MM.1S (cell line): ENCODE results near the gene FAM124A.

Experiments used
- DNase-seq: peaks from one replicate; pipeline ENCODE4 v3.0.0-alpha.2; 2015
- H2AFZ ChIP-seq: fragments of 300-600 bp; sonication (generic); 2 replicates; pipeline ENCODE4 v1.6.0; 2016; ENCODE audit warnings: antibody characterized with exemption, low read length
- H3F3A ChIP-seq: fragments of 300-600 bp; sonication (generic); 2 replicates; pipeline ENCODE4 v1.6.1; 2016; ENCODE audit warnings: mild to moderate bottlenecking, antibody characterized with exemption, low read length, moderate library complexity, mixed read lengths; ENCODE audit not compliant: insufficient read depth
- H3K27ac ChIP-seq: fragments of 300-600 bp; sonication (generic); 2 replicates; pipeline ENCODE4 v1.5.1; 2016; ENCODE audit warnings: mild to moderate bottlenecking, low read length
- H3K27me3 ChIP-seq: fragments of 300-600 bp; sonication (generic); replicated peaks from 2 replicates; pipeline ENCODE4 v1.6.0; 2016; ENCODE audit warnings: low read length; ENCODE audit not compliant: insufficient read depth
- H3K36me3 ChIP-seq: fragments of 300-600 bp; sonication (generic); replicated peaks from 2 replicates; pipeline ENCODE4 v1.6.1; 2016; ENCODE audit warnings: mild to moderate bottlenecking, low read length, mixed read lengths; ENCODE audit not compliant: insufficient read depth
- H3K4me1 ChIP-seq: fragments of 300-600 bp; sonication (generic); 2 replicates; pipeline ENCODE4 v1.6.1; 2016; ENCODE audit warnings: low read length, mixed read lengths
- H3K4me2 ChIP-seq: fragments of 300-600 bp; sonication (generic); 2 replicates; pipeline ENCODE4 v1.6.0; 2016; ENCODE audit warnings: low read depth, low read length
- H3K4me3 ChIP-seq: fragments of 300-600 bp; sonication (generic); 2 replicates; pipeline ENCODE4 v1.5.1; 2016; ENCODE audit warnings: low read length, mixed read lengths
- H3K79me2 ChIP-seq: fragments of 300-600 bp; sonication (generic); 2 replicates; pipeline ENCODE4 v1.6.1; 2016; ENCODE audit warnings: mixed run types, low read length, mixed read lengths
- H3K9ac ChIP-seq: fragments of 300-600 bp; sonication (generic); 2 replicates; pipeline ENCODE4 v1.6.1; 2016; ENCODE audit warnings: low read length, mixed read lengths
- H3K9me2 ChIP-seq: fragments of 300-600 bp; sonication (generic); replicated peaks from 2 replicates; pipeline ENCODE4 v1.6.1; 2016; ENCODE audit warnings: mild to moderate bottlenecking, low read length, mixed read lengths; ENCODE audit not compliant: insufficient read depth
- H3K9me3 ChIP-seq: fragments of 300-600 bp; sonication (generic); replicated peaks from 2 replicates; pipeline ENCODE4 v1.6.1; 2016; ENCODE audit warnings: mild to moderate bottlenecking, low read length, mixed read lengths; ENCODE audit not compliant: insufficient read depth
- H4K20me1 ChIP-seq: fragments of 300-600 bp; sonication (generic); 2 replicates; pipeline ENCODE4 v1.6.1; 2016; ENCODE audit warnings: mild to moderate bottlenecking, low read length, moderate library complexity, mixed read lengths; ENCODE audit not compliant: insufficient read depth
- EZH2 ChIP-seq: fragments of 300-600 bp; sonication (generic); optimal IDR thresholded peaks from 2 replicates; pipeline ENCODE3; 2017; ENCODE audit warnings: low read depth, mild to moderate bottlenecking, antibody characterized with exemption, low read length, mixed read lengths
- EZH2phosphoT487 ChIP-seq: fragments of 300-600 bp; sonication (generic); IDR thresholded peaks from 2 replicates; pipeline ENCODE4 v1.6.1; 2018; ENCODE audit warnings: antibody characterized with exemption, low read length
- TF ChIP-seq, protein P1 (sequence below): fragments of 300-600 bp; sonication (generic); IDR thresholded peaks from 2 replicates; pipeline ENCODE4 v1.5.1; 2016; ENCODE audit warnings: antibody characterized with exemption, low read length, mixed read lengths

Gene FAM124A

DNA sequence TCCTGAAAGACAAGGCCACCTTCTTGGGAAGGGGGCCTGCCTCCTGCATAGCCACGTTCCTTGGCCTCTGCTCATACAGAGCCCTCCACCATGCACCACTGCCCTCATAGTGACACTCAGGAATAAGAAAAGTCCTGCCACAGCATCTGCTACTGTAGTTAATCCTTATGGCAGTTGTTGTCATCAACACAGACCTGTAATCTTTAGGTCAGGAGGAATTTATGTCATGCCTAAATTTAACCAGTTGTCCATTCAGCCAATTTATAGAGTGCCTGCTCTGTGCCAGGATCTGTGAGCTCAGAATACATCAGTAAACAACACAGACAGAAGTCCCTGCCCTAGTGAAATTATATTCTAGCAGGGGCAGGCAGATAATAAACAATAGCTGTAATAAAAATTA, 44.4 kb downstream of the FAM124A start:
- H2AFZ ChIP-seq: no peak overlapping the region
- H3K9me3 ChIP-seq: no peaks in the 10 kb centered on the region
- no peaks in the 10 kb centered on the region for H3K27me3 ChIP-seq
- no peak overlapping the region for H3K9ac ChIP-seq
- no peaks in the 10 kb centered on the region for H3K36me3 ChIP-seq
- no peaks in the 10 kb centered on the region for H3K79me2 ChIP-seq
- H3K4me1 ChIP-seq: no peaks in the 10 kb centered on the region
- H3K27ac ChIP-seq: no peak overlapping the region
- H4K20me1 ChIP-seq: no peaks in the 10 kb centered on the region
- H3F3A ChIP-seq: no peaks in the 10 kb centered on the region
- H3K4me3 ChIP-seq: no peak overlapping the region
- TF ChIP-seq EZH2phosphoT487 (no peak), EZH2 (no peak)
- TF ChIP-seq, protein P1, sequence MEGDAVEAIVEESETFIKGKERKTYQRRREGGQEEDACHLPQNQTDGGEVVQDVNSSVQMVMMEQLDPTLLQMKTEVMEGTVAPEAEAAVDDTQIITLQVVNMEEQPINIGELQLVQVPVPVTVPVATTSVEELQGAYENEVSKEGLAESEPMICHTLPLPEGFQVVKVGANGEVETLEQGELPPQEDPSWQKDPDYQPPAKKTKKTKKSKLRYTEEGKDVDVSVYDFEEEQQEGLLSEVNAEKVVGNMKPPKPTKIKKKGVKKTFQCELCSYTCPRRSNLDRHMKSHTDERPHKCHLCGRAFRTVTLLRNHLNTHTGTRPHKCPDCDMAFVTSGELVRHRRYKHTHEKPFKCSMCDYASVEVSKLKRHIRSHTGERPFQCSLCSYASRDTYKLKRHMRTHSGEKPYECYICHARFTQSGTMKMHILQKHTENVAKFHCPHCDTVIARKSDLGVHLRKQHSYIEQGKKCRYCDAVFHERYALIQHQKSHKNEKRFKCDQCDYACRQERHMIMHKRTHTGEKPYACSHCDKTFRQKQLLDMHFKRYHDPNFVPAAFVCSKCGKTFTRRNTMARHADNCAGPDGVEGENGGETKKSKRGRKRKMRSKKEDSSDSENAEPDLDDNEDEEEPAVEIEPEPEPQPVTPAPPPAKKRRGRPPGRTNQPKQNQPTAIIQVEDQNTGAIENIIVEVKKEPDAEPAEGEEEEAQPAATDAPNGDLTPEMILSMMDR: no peak
- H3K4me2 ChIP-seq: no peak overlapping the region
- no peak for DNase-seq
- H3K9me2 ChIP-seq: no peaks in the 10 kb centered on the region

DNA sequence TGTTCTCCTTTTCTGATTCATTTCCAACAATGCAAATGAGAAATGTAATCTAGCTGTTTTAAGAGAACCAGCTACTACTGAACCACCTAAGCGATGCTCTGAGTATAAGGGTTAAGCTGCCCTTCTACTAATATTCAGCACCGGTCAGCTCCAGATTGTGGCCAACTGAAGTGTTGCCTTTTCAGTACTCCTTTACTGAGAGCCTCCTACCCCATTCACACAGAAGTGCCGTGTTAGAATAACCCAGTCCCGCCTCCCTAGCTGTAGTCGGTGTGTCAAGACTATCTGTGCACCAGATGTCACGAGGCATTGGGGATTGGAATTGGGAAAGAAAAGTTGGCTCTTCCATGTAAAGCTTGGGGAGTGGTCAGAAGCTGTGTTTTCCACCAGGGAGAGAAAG, 45.4 kb downstream of the FAM124A start:
- H3K9me3 ChIP-seq: no peaks in the 10 kb centered on the region
- no peaks in the 10 kb centered on the region for H3K36me3 ChIP-seq
- no peak overlapping the region for H3K9ac ChIP-seq
- no peak overlapping the region for H3K4me3 ChIP-seq
- no peaks in the 10 kb centered on the region for H4K20me1 ChIP-seq
- H2AFZ ChIP-seq: no peak overlapping the region
- H3K9me2 ChIP-seq: no peaks in the 10 kb centered on the region
- DNase-seq: no peak
- TF ChIP-seq EZH2 (no peak), EZH2phosphoT487 (no peak)
- TF ChIP-seq, protein P1: no peak
- no peaks in the 10 kb centered on the region for H3K4me1 ChIP-seq
- H3K27ac ChIP-seq: no peak overlapping the region
- no peak overlapping the region for H3K4me2 ChIP-seq
- H3K79me2 ChIP-seq: no peaks in the 10 kb centered on the region
- H3K27me3 ChIP-seq: no peaks in the 10 kb centered on the region
- H3F3A ChIP-seq: no peaks in the 10 kb centered on the region

DNA sequence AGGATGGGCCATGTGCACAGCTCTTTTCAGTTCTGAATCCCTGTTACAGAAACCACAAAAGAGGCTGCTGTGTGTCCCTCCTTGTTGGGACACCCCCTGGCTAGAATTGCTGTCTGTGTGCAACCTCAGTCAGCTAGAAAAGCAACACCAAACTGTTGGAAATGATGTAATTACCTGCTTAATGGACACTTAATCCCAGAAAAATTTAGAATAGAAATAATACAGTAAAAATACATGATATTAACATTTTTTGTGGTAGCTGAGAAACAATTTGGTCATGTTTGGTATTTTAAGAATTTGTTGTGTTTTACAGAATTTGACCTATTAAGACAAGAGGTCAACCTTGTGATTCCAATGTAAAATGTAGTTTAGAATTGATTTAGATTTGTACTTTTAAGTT, 46.8 kb downstream of the FAM124A start:
- Histone ChIP-seq H3F3A (no peaks in the 10 kb centered on the region), H3K9me2 (no peaks in the 10 kb centered on the region), H3K27me3 (no peaks in the 10 kb centered on the region), H3K4me2 (no peak overlapping the region), H3K79me2 (no peaks in the 10 kb centered on the region), H4K20me1 (no peaks in the 10 kb centered on the region), H3K36me3 (no peaks in the 10 kb centered on the region), H3K4me1 (no peaks in the 10 kb centered on the region), H3K4me3 (no peak overlapping the region), H3K27ac (no peak overlapping the region), H3K9me3 (no peaks in the 10 kb centered on the region), H3K9ac (no peak overlapping the region), H2AFZ (no peak overlapping the region)
- DNase-seq: no peak
- TF ChIP-seq, protein P1: no peak
- TF ChIP-seq EZH2: no peak
- no peak for TF ChIP-seq EZH2phosphoT487
